Measurements from ENCODE around the gene SMURF1. TPM values are rescaled to one million over a fixed set of nuclear protein-coding genes. Genes with fewer than 3 reads are reported as not detected.
A peak's percentile ranks its signal among the peaks of the same experiment; 100 is the strongest.

Gene SMURF1
- total RNA-seq, 1 donor from 2014 or later, result 40.9 TPM

- DNase-seq (ENCODE audit: low spot score), result no peak
Measured at GRCh38 chr7:99098286-99098823, 45.6 kb downstream of the SMURF1 start.

- DNase-seq (ENCODE audit: low spot score), result no peak
Measured at GRCh38 chr7:99097730-99098129, 46.2 kb downstream of the SMURF1 start.

- no peak for DNase-seq (ENCODE audit: low spot score)
Measured at GRCh38 chr7:99096124-99096887, 47.6 kb downstream of the SMURF1 start.

GRCh38 chr7:99095698-99096097 lies 48.2 kb downstream of the SMURF1 start:
- DNase-seq (ENCODE audit: low spot score), result no peak

- no peak for DNase-seq (ENCODE audit: low spot score)
Measured at GRCh38 chr7:99094401-99094800, 49.5 kb downstream of the SMURF1 start.

- no peak for DNase-seq (ENCODE audit: low spot score)
Measured at GRCh38 chr7:99092064-99092720, 51.7 kb downstream of the SMURF1 start.

GRCh38 chr7:99090771-99091542 lies 53.0 kb downstream of the SMURF1 start:
- DNase-seq (ENCODE audit: low spot score), result no peak

GRCh38 chr7:99089914-99090629 lies 53.8 kb downstream of the SMURF1 start:
- DNase-seq (ENCODE audit: low spot score), result no peak

- DNase-seq (ENCODE audit: low spot score), result no peak
Measured at GRCh38 chr7:99086944-99087343, 57.0 kb downstream of the SMURF1 start.

GRCh38 chr7:99086532-99086931 lies 57.4 kb downstream of the SMURF1 start:
- DNase-seq (ENCODE audit: low spot score), result no peak

GRCh38 chr7:99083733-99084132 lies 60.2 kb downstream of the SMURF1 start:
- no peak for DNase-seq (ENCODE audit: low spot score)

- DNase-seq (ENCODE audit: low spot score), result no peak
Measured at GRCh38 chr7:99083068-99083651, 60.7 kb downstream of the SMURF1 start.

- no peak for DNase-seq (ENCODE audit: low spot score)
Measured at GRCh38 chr7:99080679-99081078, 63.2 kb downstream of the SMURF1 start.

GRCh38 chr7:99079104-99079503 lies 64.8 kb downstream of the SMURF1 start:
- DNase-seq (ENCODE audit: low spot score), result peak; percentile 44

GRCh38 chr7:99078416-99078815 lies 65.5 kb downstream of the SMURF1 start:
- DNase-seq (ENCODE audit: low spot score), result no peak

GRCh38 chr7:99076615-99077014 lies 67.3 kb downstream of the SMURF1 start:
- no peak for DNase-seq (ENCODE audit: low spot score)

- DNase-seq (ENCODE audit: low spot score), result no peak
Measured at GRCh38 chr7:99073839-99074446, 70.0 kb downstream of the SMURF1 start.

- DNase-seq (ENCODE audit: low spot score), result no peak
Measured at GRCh38 chr7:99072126-99072525, 71.8 kb downstream of the SMURF1 start.

- DNase-seq (ENCODE audit: low spot score), result no peak
Measured at GRCh38 chr7:99070361-99070760, 73.5 kb downstream of the SMURF1 start.

- no peak for DNase-seq (ENCODE audit: low spot score)
Measured at GRCh38 chr7:99061001-99061776, 82.7 kb downstream of the SMURF1 start.
